Sigmoid colon (tissue), 7 donors: Measurements from ENCODE around the gene CBX2. TPM values are rescaled to one million over a fixed set of nuclear protein-coding genes. Genes with fewer than 3 reads are reported as not detected.

Experiments used
- DNase-seq: peaks from one replicate; pipeline ENCODE4 v3.0.0-alpha.2; 2019
- H3K27ac ChIP-seq, 4 donors: fragments of 200-600 bp; sonication (generic); one replicate each; pipeline ENCODE4 v1.5.1; 2016 to 2019; ENCODE audit warnings: mild to moderate bottlenecking in 1 of 4
- H3K27me3 ChIP-seq, 3 donors: fragments of 200-600 bp; sonication (generic); one replicate each; pipeline ENCODE4 v1.5.1; 2019; ENCODE audit warnings: mild to moderate bottlenecking in 1 of 3
- H3K36me3 ChIP-seq, 4 donors: fragments of 200-600 bp; sonication (generic); one replicate each; pipeline ENCODE4 v1.5.1; 2016 to 2019
- H3K4me1 ChIP-seq, 4 donors: fragments of 200-600 bp; sonication (generic); one replicate each; pipeline ENCODE4 v1.5.1; 2017 to 2019
- H3K4me3 ChIP-seq, 4 donors: fragments of 200-600 bp; sonication (generic); one replicate each; pipeline ENCODE4 v1.5.1; 2017 to 2019; ENCODE audit warnings: mild to moderate bottlenecking in 2 of 4, moderate library complexity in 1 of 4
- H3K9me3 ChIP-seq, 4 donors: fragments of 200-600 bp in 3 of 4; sonication (generic) in 3 of 4; one replicate each; pipeline versions ENCODE4 v1.5.1 to v1.6.1; 2013 to 2019
- CTCF ChIP-seq, 4 experiments: fragments of 450-650 bp in 3 of 4; fragments of 200-600 bp in 1 of 4; IDR thresholded peaks; one replicate each; pipeline ENCODE4 v1.5.1; 2016 to 2019; ENCODE audit warnings: antibody characterized with exemption in 4 of 4, mild to moderate bottlenecking in 3 of 4, moderate library complexity in 2 of 4
- EP300 ChIP-seq, 4 donors: sonication (generic); formaldehyde crosslinking; IDR thresholded peaks; one replicate each; pipeline ENCODE4 v1.6.1; 2017; ENCODE audit warnings: antibody characterized with exemption in 4 of 4
- POLR2A ChIP-seq, 2 donors: fragments of 450-650 bp; IDR thresholded peaks; one replicate each; pipeline ENCODE4 v1.6.1; 2016; ENCODE audit warnings: antibody characterized with exemption in 2 of 2, mild to moderate bottlenecking in 2 of 2, moderate library complexity in 2 of 2
- POLR2AphosphoS5 ChIP-seq, 4 donors: sonication (generic); formaldehyde crosslinking; IDR thresholded peaks; one replicate each; pipeline ENCODE4 v1.6.1; 2017; ENCODE audit warnings: antibody characterized with exemption in 4 of 4
- WGBS, 2 donors: extraction: QIAGEN DNeasy Blood & Tissue Kit; methylation state at CpG; one replicate each; pipeline ENCODE4 v1.1.7; 2013; 5-methylcytosine and 5-hydroxymethylcytosine counted together
- intact Hi-C: fragments of 100-400 bp; cut with DNase I; formaldehyde crosslinking; loops from one replicate; pipeline ENCODE4 v1.15.1; 2023
- polyA plus RNA-seq, 3 donors: library from polyadenylated mRNA; stranded (reverse); fragments of 200-250 nt; gene quantifications; one replicate each; pipeline ENCODE4 v1.2.3, GENCODE V29; 2013
- total RNA-seq, 4 donors: library from RNA; depleted of rRNA; stranded (reverse); fragments of >200 nt; gene quantifications; one replicate each; pipeline ENCODE4 v1.1.0, GENCODE V29; 2016
- donor health status: healthy with polysubstance abuse.
- donor health status: Bipolar disorder and iron deficiency.
- donor health status: healthy.

Gene CBX2
- total and polyA plus RNA-seq, 7 donors = under 0.01 to 2.0 (median 0.34) TPM; not detected in 1

- TF ChIP-seq POLR2AphosphoS5 (IDR thresholded peaks at IDR 0.05) (no peak), EP300 (IDR thresholded peaks at IDR 0.05) (no peak), CTCF (IDR thresholded peaks at IDR 0.05) (no peak), POLR2A (IDR thresholded peaks at IDR 0.05) (no peak)
- H3K4me1 ChIP-seq = peaks cover 0 to 10% (median 4%) of the 10 kb centered on the region in 4 donors
- no peak within 1 kb of the TSS for H3K27ac ChIP-seq
- H3K36me3 ChIP-seq = no peaks in the 10 kb centered on the region
- intact Hi-C loops = no loop called here
- H3K4me3 ChIP-seq = no peak within 1 kb of the TSS
- 69 to 86% methylated on average over 33 of the region's 33 CpGs for WGBS, 2 donors
- H3K9me3 ChIP-seq = no peaks in the 10 kb centered on the region
- DNase-seq = no peak
- no peaks in the 10 kb centered on the region for H3K27me3 ChIP-seq
These were observed 47.0 kb upstream of the CBX2 start, which contains the start of gene ENPP7 for GRCh38 chr17:79730769-79731483. TSS of gene ENPP7 (plus strand) at chr17:79730943. CDS start at chr17:79731140, 197 bp downstream.

GRCh38 chr17:79732254-79732653, 45.7 kb upstream of the CBX2 start:
- Histone ChIP-seq H3K9me3 (no peaks in the 10 kb centered on the region), H3K27me3 (peaks cover 0 to 4% (median 0%) of the 10 kb centered on the region in 3 donors), H3K4me1 (peaks cover 0 to 10% (median 4%) of the 10 kb centered on the region in 4 donors), H3K4me3 (no peak overlapping the region), H3K27ac (no peak overlapping the region), H3K36me3 (no peaks in the 10 kb centered on the region)
- TF ChIP-seq EP300 (IDR thresholded peaks at IDR 0.05) = no peak
- no peak for TF ChIP-seq POLR2A (IDR thresholded peaks at IDR 0.05)
- TF ChIP-seq CTCF (IDR thresholded peaks at IDR 0.05) = no peak
- TF ChIP-seq POLR2AphosphoS5 (IDR thresholded peaks at IDR 0.05) = no peak
- DNase-seq = no peak
- intact Hi-C loops = no loop called here
- 85 to 88% methylated on average over 10 of the region's 10 CpGs for WGBS, 2 donors

- no peak for TF ChIP-seq EP300 (IDR thresholded peaks at IDR 0.05)
- no peak for TF ChIP-seq CTCF (IDR thresholded peaks at IDR 0.05)
- no peak for TF ChIP-seq POLR2A (IDR thresholded peaks at IDR 0.05)
- Histone ChIP-seq H3K27ac (no peak overlapping the region), H3K4me1 (peaks cover 0 to 8% (median 4%) of the 10 kb centered on the region in 4 donors), H3K9me3 (no peaks in the 10 kb centered on the region), H3K36me3 (no peaks in the 10 kb centered on the region), H3K27me3 (peaks cover 0 to 11% (median 0%) of the 10 kb centered on the region in 3 donors), H3K4me3 (peak overlapping the region in 1 of 4 donors; percentile 4)
- 60 to 71% methylated on average over 35 of the region's 35 CpGs for WGBS, 2 donors
- no peak for DNase-seq
- intact Hi-C loops = no loop called here
These were observed 44.9 kb upstream of the CBX2 start for GRCh38 chr17:79732804-79733691.

- H3K36me3 ChIP-seq = no peaks in the 10 kb centered on the region
- no peaks in the 10 kb centered on the region for H3K9me3 ChIP-seq
- TF ChIP-seq POLR2AphosphoS5 (IDR thresholded peaks at IDR 0.05) (no peak), POLR2A (IDR thresholded peaks at IDR 0.05) (no peak), EP300 (IDR thresholded peaks at IDR 0.05) (no peak), CTCF (IDR thresholded peaks at IDR 0.05) (no peak)
- peaks cover 0 to 17% (median 0%) of the 10 kb centered on the region in 3 donors for H3K27me3 ChIP-seq
- no peak for DNase-seq
- H3K27ac ChIP-seq = no peak overlapping the region
- 87 to 88% methylated on average over 9 of the region's 9 CpGs for WGBS, 2 donors
- H3K4me1 ChIP-seq = peaks cover 0 to 4% (median 2%) of the 10 kb centered on the region in 4 donors
- H3K4me3 ChIP-seq = no peak overlapping the region
- intact Hi-C loops = no loop called here
These were observed 44.3 kb upstream of the CBX2 start for GRCh38 chr17:79733692-79734070.
